GM12878 (cell line): Measurements from ENCODE around the gene EEF1A1. TPM values are rescaled to one million over a fixed set of nuclear protein-coding genes. Genes with fewer than 3 reads are reported as not detected.

Source experiments
- CUX1 ChIP-seq: IDR thresholded peaks from 2 replicates; pipeline ENCODE4 v1.6.1; 2012; ENCODE audit warnings: improper control_type of control experiment, low read depth, low read length; ENCODE audit not compliant: insufficient replicate concordance
- E2F4 ChIP-seq: IDR thresholded peaks from 2 replicates; pipeline ENCODE4 v1.6.1; 2012; ENCODE audit warnings: low read depth, low read length, improper control_type of control experiment
- SIX5 ChIP-seq: IDR thresholded peaks from 2 replicates; pipeline ENCODE4 v1.6.1; 2011; ENCODE audit warnings: mild to moderate bottlenecking, low read depth, low read length, moderate library complexity; ENCODE audit not compliant: severe bottlenecking
- SRF ChIP-seq, 2 experiments: IDR thresholded peaks; 2 replicates each; pipeline ENCODE4 v1.6.1; 2011; ENCODE audit warnings: low read depth in 2 of 2, low read length in 2 of 2, mild to moderate bottlenecking in 1 of 2, moderate library complexity in 1 of 2
- polyA plus RNA-seq, 11 experiments: library from polyadenylated mRNA; depleted of rRNA in 4 of 11; unstranded in 6 of 11; stranded (reverse) in 5 of 11; fragments of >200 nt; fragmentation: Nextera tagmentation in 4 of 11; fragmentation: Illumina TruSeq in 1 of 11; extraction: Ambion mirVana in 4 of 11; extraction: Trizol in 1 of 11; gene quantifications; 1 replicate in 1 of 11; 2 replicates in 10 of 11; pipeline versions ENCODE4 v1.2.1 to v1.2.3, GENCODE V29; 2011 to 2016; ENCODE audit warnings: inconsistent platforms in 2 of 11, missing spikeins in 2 of 11, low read depth in 1 of 11
- total RNA-seq, 4 experiments: library from RNA; depleted of rRNA in 3 of 4; stranded (reverse); fragments of >200 nt in 3 of 4; fragmentation: Illumina TruSeq in 1 of 4; extraction: Trizol in 1 of 4; gene quantifications; 2 replicates each; pipeline versions ENCODE4 v1.2.1 to v1.2.3, GENCODE V29; 2013 to 2021

EEF1A1 gene
- total and polyA plus RNA-seq, 10 of the 15 experiments (the other 5 are each of a cell fraction or from before 2014, with no cell fraction given): 4,214 to 18,090 (median 14,132) TPM

- TF ChIP-seq CUX1: no peak
- no peak for TF ChIP-seq E2F4
- no peak for TF ChIP-seq SIX5
- no peak for TF ChIP-seq SRF (IDR thresholded peaks at IDR 0.05; ENCODE audit: low read depth in 2 of 2, low read length in 2 of 2)
- TF ChIP-seq, all 136 proteins: peak for 0
Observed at GRCh38 chr6:73562558-73562957, 41.7 kb upstream of the EEF1A1 start (continued).
